CD14-positive monocyte (primary cell): ENCODE results near the gene PIK3R3. TPM values are rescaled to one million over a fixed set of nuclear protein-coding genes. Genes with fewer than 3 reads are reported as not detected.

Experiments
- DNase-seq, 3 donors: peaks; one replicate each; pipeline ENCODE4 v3.0.0-alpha.2; 2011 to 2022
- H2AFZ ChIP-seq: 2 replicates; pipeline ENCODE4 v1.6.0; 2012; ENCODE audit warnings: mild to moderate bottlenecking, low read depth, low read length, inconsistent platforms; ENCODE audit not compliant: insufficient read depth, poor library complexity, severe bottlenecking
- H3K27ac ChIP-seq, 2 donors: 1 replicate in 1 of 2; 2 replicates in 1 of 2; pipeline ENCODE4 v1.5.1; 2012 to 2013; ENCODE audit warnings: low read length in 2 of 2, control low read depth in 1 of 2, inconsistent platforms in 1 of 2, low read depth in 1 of 2, mild to moderate bottlenecking in 1 of 2
- H3K27me3 ChIP-seq, 2 donors: one replicate each; pipeline versions ENCODE4 v1.6.0 to v1.6.1; 2011 to 2013; ENCODE audit warnings: low read length in 2 of 2; ENCODE audit not compliant: control insufficient read depth in 2 of 2, insufficient read depth in 2 of 2
- H3K36me3 ChIP-seq, 2 donors: replicated peaks in 1 of 2; 1 replicate in 1 of 2; 2 replicates in 1 of 2; pipeline versions ENCODE4 v1.5.1 to v1.6.1; 2012 to 2013; ENCODE audit warnings: low read length in 2 of 2, control low read depth in 1 of 2, inconsistent platforms in 1 of 2, mild to moderate bottlenecking in 1 of 2; ENCODE audit not compliant: insufficient read depth in 2 of 2, control insufficient read depth in 1 of 2
- H3K4me1 ChIP-seq, 2 donors: 1 replicate in 1 of 2; 2 replicates in 1 of 2; pipeline versions ENCODE4 v1.5.1 to v1.6.1; 2012 to 2013; ENCODE audit warnings: low read length in 2 of 2, control low read depth in 1 of 2, inconsistent platforms in 1 of 2, mild to moderate bottlenecking in 1 of 2, moderate library complexity in 1 of 2; ENCODE audit not compliant: insufficient read depth in 2 of 2, control insufficient read depth in 1 of 2
- H3K4me2 ChIP-seq: replicated peaks from 2 replicates; pipeline ENCODE3; 2012; ENCODE audit warnings: low read length, moderate library complexity, mild to moderate bottlenecking; ENCODE audit not compliant: poor library complexity, severe bottlenecking; ENCODE audit errors: extremely low read depth
- H3K4me3 ChIP-seq, 3 experiments: fragments of 200-600 bp in 1 of 3; sonication (generic) in 1 of 3; replicated peaks in 1 of 3; 1 replicate in 2 of 3; 2 replicates in 1 of 3; pipeline ENCODE4 v1.5.1; 2011 to 2013; ENCODE audit warnings: low read length in 3 of 3, mild to moderate bottlenecking in 3 of 3, control low read depth in 2 of 3, low read depth in 2 of 3, inconsistent platforms in 1 of 3, moderate library complexity in 1 of 3
- H3K79me2 ChIP-seq: 2 replicates; pipeline ENCODE4 v1.6.0; 2012; ENCODE audit warnings: mild to moderate bottlenecking, control low read depth, inconsistent platforms, low read length, moderate library complexity; ENCODE audit not compliant: insufficient read depth
- H3K9ac ChIP-seq: 2 replicates; pipeline ENCODE4 v1.6.0; 2017; ENCODE audit warnings: low read length, mild to moderate bottlenecking; ENCODE audit not compliant: insufficient read depth, poor library complexity, severe bottlenecking
- H3K9me3 ChIP-seq, 2 donors: replicated peaks in 1 of 2; 1 replicate in 1 of 2; 2 replicates in 1 of 2; pipeline versions ENCODE4 v1.5.1 to v1.6.1; 2012 to 2013; ENCODE audit warnings: low read length in 2 of 2, control low read depth in 1 of 2; ENCODE audit not compliant: control insufficient read depth in 1 of 2, insufficient read depth in 1 of 2
- H4K20me1 ChIP-seq: 2 replicates; pipeline ENCODE4 v1.6.0; 2012; ENCODE audit warnings: mild to moderate bottlenecking, low read length, control low read depth, moderate library complexity; ENCODE audit not compliant: insufficient read depth
- H3K27ac Mint-ChIP-seq, 7 donors: one replicate each; pipeline ENCODE4 v1.8.0; 2020; ENCODE audit warnings: mild to moderate bottlenecking in 7 of 7, mixed read lengths in 7 of 7, moderate library complexity in 6 of 7, inconsistent platforms in 2 of 7
- H3K27me3 Mint-ChIP-seq, 3 donors: one replicate each; pipeline ENCODE4 v1.8.0; 2021 to 2022; ENCODE audit warnings: low read depth in 3 of 3, mild to moderate bottlenecking in 3 of 3, mixed read lengths in 3 of 3, moderate library complexity in 3 of 3, inconsistent platforms in 1 of 3
- H3K36me3 Mint-ChIP-seq, 2 donors: one replicate each; pipeline ENCODE4 v1.8.0; 2020; ENCODE audit warnings: mixed read lengths in 2 of 2, inconsistent platforms in 1 of 2, mild to moderate bottlenecking in 1 of 2
- H3K4me1 Mint-ChIP-seq: one replicate; pipeline ENCODE4 v1.8.0; 2020; ENCODE audit warnings: mild to moderate bottlenecking, mixed read lengths
- H3K4me3 Mint-ChIP-seq, 2 donors: one replicate each; pipeline ENCODE4 v1.8.0; 2020; ENCODE audit warnings: mild to moderate bottlenecking in 2 of 2, mixed read lengths in 2 of 2, moderate library complexity in 1 of 2
- H3K9me3 Mint-ChIP-seq, 7 donors: one replicate each; pipeline ENCODE4 v1.8.0; 2020 to 2022; ENCODE audit warnings: mixed read lengths in 7 of 7, mild to moderate bottlenecking in 6 of 7, moderate library complexity in 6 of 7, inconsistent platforms in 2 of 7
- WGBS: methylation state at CpG from one replicate; pipeline ENCODE4 v1.1.5; 2013; ENCODE audit warnings: missing lambda C conversion rate; ENCODE audit not compliant: insufficient coverage; 5-methylcytosine and 5-hydroxymethylcytosine counted together
- intact Hi-C, 2 donors: fragments of 100-400 bp; cut with micrococcal nuclease; formaldehyde crosslinking; loops; one replicate each; pipeline versions ENCODE4 v1.15.0 to v1.15.1; 2023
- polyA plus RNA-seq, 3 donors: library from polyadenylated mRNA; depleted of rRNA in 1 of 3; unstranded in 2 of 3; stranded (reverse) in 1 of 3; fragments of 300-500 nt in 2 of 3; fragments of >200 nt in 1 of 3; fragmentation: Illumina TruSeq in 2 of 3; gene quantifications; 1 replicate in 2 of 3; 2 replicates in 1 of 3; pipeline ENCODE4 v1.2.3, GENCODE V29; 2012 to 2021
- TF ChIP-seq, protein P1 (sequence below): fragments of 200-600 bp; IDR thresholded peaks from one replicate; pipeline ENCODE4 v1.8.0; 2022; ENCODE audit warnings: antibody characterized with exemption, mild to moderate bottlenecking

PIK3R3 gene
- polyA plus RNA-seq, 3 donors: 0.09 to 0.28 (median 0.17) TPM

DNA sequence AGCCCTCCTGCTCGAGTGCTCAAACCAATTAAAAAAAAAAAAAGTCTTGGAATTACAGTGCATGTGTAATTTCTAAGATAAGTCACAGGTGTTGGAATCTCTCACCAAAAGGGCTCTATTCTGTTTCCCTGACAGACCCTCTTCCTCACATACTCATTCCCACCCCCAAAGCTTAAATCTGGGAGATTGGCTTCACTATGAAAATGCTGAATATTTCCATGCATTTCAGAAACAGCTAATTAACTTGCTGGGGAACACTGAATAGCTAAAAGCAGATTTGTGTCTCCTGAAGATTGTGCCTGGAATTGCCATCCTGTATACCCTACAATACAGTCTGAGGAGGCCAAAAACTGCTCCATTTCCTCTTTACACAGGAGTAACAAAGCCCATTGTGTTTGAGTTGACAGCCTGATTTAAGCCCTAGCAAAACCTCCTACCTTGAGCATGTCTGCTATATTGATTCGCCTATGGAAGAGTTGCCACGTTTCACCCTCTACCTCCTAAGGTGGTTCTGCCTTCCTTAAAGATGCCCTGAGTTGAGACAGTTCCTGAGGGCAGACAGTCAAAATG lies 1.4 kb upstream of the PIK3R3 start:
- peaks cover 38 to 56% (median 51%) of the 10 kb centered on the region in 3 donors for H3K27me3 Mint-ChIP-seq
- Histone ChIP-seq H2AFZ (peak overlapping the region; percentile 92), H3K27ac (no peak overlapping the region), H4K20me1 (no peaks in the 10 kb centered on the region), H3K4me3 (peak overlapping the region in 1 of 3 experiments; percentile 74), H3K9ac (no peak overlapping the region), H3K4me1 (peaks cover 22 to 29% of the 10 kb centered on the region in 2 donors), H3K9me3 (no peaks in the 10 kb centered on the region), H3K79me2 (no peaks in the 10 kb centered on the region), H3K36me3 (no peaks in the 10 kb centered on the region), H3K27me3 (peaks cover 37 to 54% of the 10 kb centered on the region in 2 donors), H3K4me2 (peak overlapping the region; percentile 88)
- no CpG with 5 or more reads among the region's 3 CpGs for WGBS
- no peak for DNase-seq
- intact Hi-C loops: loop anchor here in 1 of 2 donors (5.0 kb wide), 1 partner anchor 238 kb away; no protein-coding TSS in a partner anchor
- H3K9me3 Mint-ChIP-seq: peaks cover 0 to 18% (median 6%) of the 10 kb centered on the region in 7 donors
- peak overlapping the region in 2 of 7 donors; percentile 69 to 75 for H3K27ac Mint-ChIP-seq
- peaks cover 31% of the 10 kb centered on the region for H3K4me1 Mint-ChIP-seq
- peak overlapping the region; percentile 97 to 98 for H3K4me3 Mint-ChIP-seq
- H3K36me3 Mint-ChIP-seq: peaks cover under 1 to 3% of the 10 kb centered on the region in 2 donors
- TF ChIP-seq, protein P1, sequence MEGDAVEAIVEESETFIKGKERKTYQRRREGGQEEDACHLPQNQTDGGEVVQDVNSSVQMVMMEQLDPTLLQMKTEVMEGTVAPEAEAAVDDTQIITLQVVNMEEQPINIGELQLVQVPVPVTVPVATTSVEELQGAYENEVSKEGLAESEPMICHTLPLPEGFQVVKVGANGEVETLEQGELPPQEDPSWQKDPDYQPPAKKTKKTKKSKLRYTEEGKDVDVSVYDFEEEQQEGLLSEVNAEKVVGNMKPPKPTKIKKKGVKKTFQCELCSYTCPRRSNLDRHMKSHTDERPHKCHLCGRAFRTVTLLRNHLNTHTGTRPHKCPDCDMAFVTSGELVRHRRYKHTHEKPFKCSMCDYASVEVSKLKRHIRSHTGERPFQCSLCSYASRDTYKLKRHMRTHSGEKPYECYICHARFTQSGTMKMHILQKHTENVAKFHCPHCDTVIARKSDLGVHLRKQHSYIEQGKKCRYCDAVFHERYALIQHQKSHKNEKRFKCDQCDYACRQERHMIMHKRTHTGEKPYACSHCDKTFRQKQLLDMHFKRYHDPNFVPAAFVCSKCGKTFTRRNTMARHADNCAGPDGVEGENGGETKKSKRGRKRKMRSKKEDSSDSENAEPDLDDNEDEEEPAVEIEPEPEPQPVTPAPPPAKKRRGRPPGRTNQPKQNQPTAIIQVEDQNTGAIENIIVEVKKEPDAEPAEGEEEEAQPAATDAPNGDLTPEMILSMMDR: no peak

DNA sequence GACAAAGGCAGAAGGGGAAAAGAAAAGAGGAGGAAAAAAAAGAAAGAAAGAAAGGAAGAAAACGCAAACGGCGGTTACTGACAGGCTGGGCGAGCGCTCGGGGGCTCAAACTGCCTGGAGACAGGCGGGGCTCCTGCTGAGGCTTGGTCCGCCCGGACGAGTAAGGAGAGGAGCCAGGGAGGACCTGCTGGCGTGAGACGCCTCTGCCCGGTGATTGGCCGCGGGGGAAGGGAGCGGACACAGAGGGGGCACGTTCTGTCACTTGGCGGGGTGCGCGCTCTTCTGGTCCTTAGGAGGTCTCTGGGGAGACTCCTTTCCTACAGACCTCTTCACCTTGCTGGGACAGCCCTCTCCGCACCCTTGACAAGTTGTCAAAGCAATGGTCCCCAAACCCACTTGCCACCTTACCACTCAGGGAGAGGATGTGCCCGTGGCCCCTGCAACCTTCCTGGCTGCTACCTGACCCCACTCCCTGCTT lies 791 bp upstream of the PIK3R3 start:
- no peak for DNase-seq
- H3K9me3 ChIP-seq: no peaks in the 10 kb centered on the region
- H2AFZ ChIP-seq: peak overlapping the region; percentile 92
- peak overlapping the region; percentile 97 to 98 for H3K4me3 Mint-ChIP-seq
- intact Hi-C loops: loop anchor here in 1 of 2 donors (5.0 kb wide), 1 partner anchor 239 kb away; no protein-coding TSS in a partner anchor
- peaks cover 31% of the 10 kb centered on the region for H3K4me1 Mint-ChIP-seq
- H3K4me2 ChIP-seq: peak overlapping the region; percentile 88
- WGBS: under 1% methylated on average over 20 of the region's 22 CpGs
- peak overlapping the region; percentile 85 to 100 (median 98) for H3K27ac Mint-ChIP-seq
- peak overlapping the region; percentile 44 to 83 (median 74) for H3K4me3 ChIP-seq
- H3K36me3 ChIP-seq: no peaks in the 10 kb centered on the region
- peaks cover 0 to 18% (median 10%) of the 10 kb centered on the region in 7 donors for H3K9me3 Mint-ChIP-seq
- TF ChIP-seq, protein P1: no peak
- no peaks in the 10 kb centered on the region for H4K20me1 ChIP-seq
- peaks cover 22 to 29% of the 10 kb centered on the region in 2 donors for H3K4me1 ChIP-seq
- H3K27ac ChIP-seq: peak overlapping the region in 1 of 2 donors; percentile 84
- peaks cover 2 to 3% of the 10 kb centered on the region in 2 donors for H3K36me3 Mint-ChIP-seq
- peaks cover 37 to 59% of the 10 kb centered on the region in 2 donors for H3K27me3 ChIP-seq
- no peaks in the 10 kb centered on the region for H3K79me2 ChIP-seq
- peak overlapping the region; percentile 15 for H3K9ac ChIP-seq
- H3K27me3 Mint-ChIP-seq: peaks cover 40 to 59% (median 53%) of the 10 kb centered on the region in 3 donors
